ENCODE measurements around the gene SNPH.

GRCh38 chr20:1229541-1229940 lies 36.6 kb upstream of the SNPH start:
- TF ChIP-seq ZFX (IDR thresholded peaks at IDR 0.05; ENCODE audit: borderline replicate concordance) (no peak), CTCF (IDR thresholded peaks at IDR 0.05) (no peak)
